CD4-positive, alpha-beta T cell (primary cell): ENCODE measurements around the gene NUDT22. TPM values are rescaled to one million over a fixed set of nuclear protein-coding genes. Genes with fewer than 3 reads are reported as not detected.

Experiments used
- ATAC-seq: fragments of 200-7000 bp; cut with Tn5 transposase; one replicate; pipeline ENCODE4 v1.10.0; 2022; ENCODE audit warnings: mild to moderate bottlenecking; ENCODE audit not compliant: poor library complexity
- CTCF ChIA-PET: fragments of 350-600 bp; sonication (Branson Sonifier 250); formaldehyde crosslinking; loops from one replicate; lab custom pipeline; 2021; ENCODE audit warnings: antibody characterized with exemption, inconsistent platforms; lab: Charles Lee
- POLR2A ChIA-PET: fragments of 350-600 bp; sonication (Branson Sonifier 250); formaldehyde crosslinking; loops from one replicate; lab custom pipeline; 2021; ENCODE audit warnings: antibody characterized with exemption, inconsistent platforms; lab: Charles Lee
- DNase-seq, 14 experiments: peaks; one replicate each; pipeline ENCODE4 v3.0.0-alpha.2; 2013 to 2020; ENCODE audit warnings: mixed read lengths in 2 of 14
- H3K27ac ChIP-seq, 2 donors: one replicate each; pipeline versions ENCODE4 v1.5.1 to v1.7.0; 2013; ENCODE audit warnings: low read length in 2 of 2, low read depth in 1 of 2, mild to moderate bottlenecking in 1 of 2
- H3K27me3 ChIP-seq, 2 experiments: 1 replicate in 1 of 2; 2 replicates in 1 of 2; pipeline versions ENCODE4 v1.6.1 to v1.7.0; 2013; ENCODE audit warnings: low read length in 2 of 2, control low read depth in 1 of 2, mild to moderate bottlenecking in 1 of 2, moderate library complexity in 1 of 2; ENCODE audit not compliant: insufficient read depth in 2 of 2, control insufficient read depth in 1 of 2
- H3K36me3 ChIP-seq: one replicate; pipeline ENCODE4 v1.6.1; 2013; ENCODE audit warnings: low read length, control low read depth; ENCODE audit not compliant: insufficient read depth
- H3K4me1 ChIP-seq: one replicate; pipeline ENCODE4 v1.6.1; 2013; ENCODE audit warnings: low read length, control low read depth; ENCODE audit not compliant: insufficient read depth
- H3K4me3 ChIP-seq: one replicate; pipeline ENCODE4 v1.5.1; 2013; ENCODE audit warnings: mild to moderate bottlenecking, low read length, moderate library complexity
- H3K9me3 ChIP-seq, 2 experiments: 1 replicate in 1 of 2; 2 replicates in 1 of 2; pipeline versions ENCODE4 v1.6.1 to v1.7.0; 2013; ENCODE audit warnings: low read length in 2 of 2, mild to moderate bottlenecking in 2 of 2, control low read depth in 1 of 2, moderate library complexity in 1 of 2; ENCODE audit not compliant: control insufficient read depth in 1 of 2, insufficient read depth in 1 of 2
- H3K27ac Mint-ChIP-seq: one replicate; pipeline ENCODE4 v1.8.0; 2020; ENCODE audit warnings: mixed read lengths
- H3K27me3 Mint-ChIP-seq: one replicate; pipeline ENCODE4 v1.8.0; 2021; ENCODE audit warnings: mixed read lengths
- H3K36me3 Mint-ChIP-seq: one replicate; pipeline ENCODE4 v1.8.0; 2021; ENCODE audit warnings: low read depth, mixed read lengths
- H3K4me1 Mint-ChIP-seq: one replicate; pipeline ENCODE4 v1.8.0; 2021; ENCODE audit warnings: low read depth, mixed read lengths
- H3K4me3 Mint-ChIP-seq: one replicate; pipeline ENCODE4 v1.8.0; 2020; ENCODE audit warnings: mild to moderate bottlenecking, mixed read lengths
- H3K9me3 Mint-ChIP-seq: one replicate; pipeline ENCODE4 v1.8.0; 2020; ENCODE audit warnings: mixed read lengths
- intact Hi-C, 2 experiments: fragments of 100-400 bp; cut with DNase I in 1 of 2; cut with micrococcal nuclease in 1 of 2; formaldehyde crosslinking; loops; one replicate each; pipeline versions ENCODE4 v1.15.1 to v1.9.0; 2023 to 2025; cut with DNase I, micrococcal nuclease
- total RNA-seq, 174 experiments: library from RNA in 2 of 174; stranded (reverse) in 2 of 174; gene quantifications; one replicate each; pipeline ENCODE4 v1.2.3 and lab custom pipeline; 2021 to 2026
- TF ChIP-seq, protein P1 (sequence below): fragments of 200-600 bp; IDR thresholded peaks from one replicate; pipeline ENCODE4 v1.8.0; 2022; ENCODE audit warnings: antibody characterized with exemption, mild to moderate bottlenecking

NUDT22 gene
- total RNA-seq, 2 experiments from 2014 or later, result 26.8 to 26.9 TPM

- Mint-ChIP-seq H3K4me1 (no peaks in the 10 kb centered on the region), H3K4me3 (no peak overlapping the region), H3K36me3 (peaks cover 13% of the 10 kb centered on the region), H3K27ac (no peak overlapping the region), H3K9me3 (no peaks in the 10 kb centered on the region), H3K27me3 (no peaks in the 10 kb centered on the region)
- Histone ChIP-seq H3K27ac (no peak overlapping the region), H3K4me3 (no peak overlapping the region), H3K27me3 (no peaks in the 10 kb centered on the region), H3K9me3 (no peaks in the 10 kb centered on the region), H3K4me1 (peaks cover 7% of the 10 kb centered on the region), H3K36me3 (peaks cover 24% of the 10 kb centered on the region)
- ATAC-seq (no peak), DNase-seq (no peak)
- ChIA-PET POLR2A (no interaction called here), CTCF (interaction anchor here (1.0 kb wide), 1 partner anchor 54 kb away, joined by 3 read pairs; no protein-coding TSS in a partner anchor)
- intact Hi-C loops, result loop anchor here in 1 of 2 experiments (10.0 kb wide), 1 partner anchor 396 kb away; no protein-coding TSS in a partner anchor
- TF ChIP-seq, protein P1, sequence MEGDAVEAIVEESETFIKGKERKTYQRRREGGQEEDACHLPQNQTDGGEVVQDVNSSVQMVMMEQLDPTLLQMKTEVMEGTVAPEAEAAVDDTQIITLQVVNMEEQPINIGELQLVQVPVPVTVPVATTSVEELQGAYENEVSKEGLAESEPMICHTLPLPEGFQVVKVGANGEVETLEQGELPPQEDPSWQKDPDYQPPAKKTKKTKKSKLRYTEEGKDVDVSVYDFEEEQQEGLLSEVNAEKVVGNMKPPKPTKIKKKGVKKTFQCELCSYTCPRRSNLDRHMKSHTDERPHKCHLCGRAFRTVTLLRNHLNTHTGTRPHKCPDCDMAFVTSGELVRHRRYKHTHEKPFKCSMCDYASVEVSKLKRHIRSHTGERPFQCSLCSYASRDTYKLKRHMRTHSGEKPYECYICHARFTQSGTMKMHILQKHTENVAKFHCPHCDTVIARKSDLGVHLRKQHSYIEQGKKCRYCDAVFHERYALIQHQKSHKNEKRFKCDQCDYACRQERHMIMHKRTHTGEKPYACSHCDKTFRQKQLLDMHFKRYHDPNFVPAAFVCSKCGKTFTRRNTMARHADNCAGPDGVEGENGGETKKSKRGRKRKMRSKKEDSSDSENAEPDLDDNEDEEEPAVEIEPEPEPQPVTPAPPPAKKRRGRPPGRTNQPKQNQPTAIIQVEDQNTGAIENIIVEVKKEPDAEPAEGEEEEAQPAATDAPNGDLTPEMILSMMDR, result no peak
These were observed 32.3 kb downstream of the NUDT22 start for GRCh38 chr11:64258356-64258755.

DNA sequence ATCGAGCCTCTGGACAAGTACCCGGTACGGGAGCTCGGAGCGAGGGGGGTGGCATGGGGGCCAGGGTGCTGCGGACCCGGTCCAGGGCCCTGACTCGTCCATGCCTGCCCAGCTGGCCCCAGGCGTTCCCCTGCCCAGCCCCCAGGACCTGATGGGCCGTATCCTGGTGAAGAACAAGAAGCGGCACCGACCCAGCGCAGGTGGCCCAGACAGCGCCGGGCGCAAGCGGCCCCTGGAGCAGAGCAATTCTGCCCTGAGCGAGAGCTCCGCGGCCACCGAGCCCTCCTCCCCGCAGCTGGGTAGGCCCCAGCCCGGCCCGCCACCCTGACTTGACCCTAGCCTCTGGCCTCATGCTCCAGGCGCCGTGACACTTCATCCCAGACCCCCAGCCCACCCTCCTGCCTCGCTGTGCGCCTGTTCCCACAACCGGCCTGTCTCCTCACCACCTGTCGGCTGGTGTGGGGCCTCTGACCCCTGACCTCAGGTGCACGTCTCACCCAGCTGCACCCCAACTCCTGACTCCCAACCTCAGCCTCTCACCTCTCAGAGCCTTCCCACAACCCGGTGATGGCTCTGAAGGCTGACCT, 33.0 kb downstream of the NUDT22 start:
- H3K27ac ChIP-seq, result no peak overlapping the region
- H3K4me3 ChIP-seq, result no peak overlapping the region
- ChIA-PET CTCF (interaction anchor here (1.0 kb wide), 1 partner anchor 55 kb away, joined by 3 read pairs; no protein-coding TSS in a partner anchor), POLR2A (no interaction called here)
- H3K4me3 Mint-ChIP-seq, result no peak overlapping the region
- no peaks in the 10 kb centered on the region for H3K9me3 ChIP-seq
- TF ChIP-seq, protein P1, result no peak
- H3K36me3 ChIP-seq, result peaks cover 24% of the 10 kb centered on the region
- H3K27ac Mint-ChIP-seq, result no peak overlapping the region
- H3K4me1 Mint-ChIP-seq, result no peaks in the 10 kb centered on the region
- no peaks in the 10 kb centered on the region for H3K27me3 Mint-ChIP-seq
- H3K27me3 ChIP-seq, result no peaks in the 10 kb centered on the region
- peaks cover 7% of the 10 kb centered on the region for H3K4me1 ChIP-seq
- intact Hi-C loops, result loop anchor here in 1 of 2 experiments (10.0 kb wide), 1 partner anchor 396 kb away; no protein-coding TSS in a partner anchor
- DNase-seq (no peak), ATAC-seq (no peak)
- peaks cover 13% of the 10 kb centered on the region for H3K36me3 Mint-ChIP-seq
- H3K9me3 Mint-ChIP-seq, result no peaks in the 10 kb centered on the region

- peaks cover 24% of the 10 kb centered on the region for H3K36me3 ChIP-seq
- TF ChIP-seq, protein P1, result no peak
- H3K4me1 Mint-ChIP-seq, result no peaks in the 10 kb centered on the region
- peak in 1 of 14 experiments; percentile 40 for DNase-seq
- ATAC-seq, result no peak
- intact Hi-C loops, result loop anchor here in 1 of 2 experiments (10.0 kb wide), 1 partner anchor 395 kb away; no protein-coding TSS in a partner anchor
- H3K27me3 Mint-ChIP-seq, result no peaks in the 10 kb centered on the region
- H3K4me3 ChIP-seq, result no peak overlapping the region
- H3K9me3 ChIP-seq, result no peaks in the 10 kb centered on the region
- peaks cover 13% of the 10 kb centered on the region for H3K36me3 Mint-ChIP-seq
- no peaks in the 10 kb centered on the region for H3K9me3 Mint-ChIP-seq
- ChIA-PET CTCF (no interaction called here), POLR2A (no interaction called here)
- H3K27ac Mint-ChIP-seq, result no peak overlapping the region
- no peaks in the 10 kb centered on the region for H3K27me3 ChIP-seq
- peaks cover 7% of the 10 kb centered on the region for H3K4me1 ChIP-seq
- H3K4me3 Mint-ChIP-seq, result no peak overlapping the region
- H3K27ac ChIP-seq, result no peak overlapping the region
These were observed 33.5 kb downstream of the NUDT22 start for GRCh38 chr11:64259533-64260067.
